GM21825 (cell line): ENCODE results near the gene ZBTB7C.

Experiments
- ATAC-seq: cut with Tn5 transposase; IDR thresholded peaks from one replicate; pipeline ENCODE4 v1.9.1; 2021; ENCODE audit warnings: mild to moderate bottlenecking, moderate library complexity; ENCODE audit not compliant: unreplicated experiment

ZBTB7C gene

DNA sequence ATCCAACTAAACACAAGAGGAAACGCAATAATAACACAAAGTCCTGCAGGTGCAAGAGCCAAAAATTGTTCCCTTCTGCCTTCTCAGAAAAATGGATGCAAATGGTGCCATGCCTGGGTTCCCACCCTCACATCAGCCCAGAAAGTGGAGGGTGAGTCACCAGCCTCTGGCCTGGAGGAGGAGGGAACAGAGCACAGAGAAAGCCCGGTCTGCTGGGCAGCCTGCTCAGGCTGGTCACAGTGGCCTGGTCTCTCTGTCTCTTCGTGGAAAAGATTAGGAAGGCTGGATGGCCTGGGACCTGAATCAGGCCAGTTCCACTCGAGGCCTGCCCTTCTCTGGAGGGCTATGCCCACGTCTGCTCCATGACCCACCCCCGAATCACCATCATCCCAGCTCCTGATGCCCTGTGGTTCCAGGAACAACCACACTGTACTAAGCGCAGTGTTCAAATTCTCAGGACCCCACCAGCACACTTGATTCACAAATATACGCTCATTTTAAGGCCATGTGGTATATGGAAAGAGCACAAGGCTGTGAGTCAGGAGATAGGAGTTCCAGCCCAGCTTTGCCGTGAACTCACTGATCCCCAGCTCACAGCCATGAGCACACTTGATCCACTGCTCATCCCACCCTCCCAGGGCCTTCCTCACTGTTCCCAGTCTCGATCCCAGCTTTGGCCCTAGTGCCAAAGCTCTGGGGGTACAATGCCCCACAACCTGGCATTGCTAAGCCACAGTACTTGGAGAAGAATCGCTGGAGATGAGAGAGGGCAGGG is 82.1 kb downstream of the ZBTB7C start:
- no peak for ATAC-seq

- ATAC-seq = no peak
These were observed 84.0 kb downstream of the ZBTB7C start for GRCh38 chr18:48325115-48325665.

DNA sequence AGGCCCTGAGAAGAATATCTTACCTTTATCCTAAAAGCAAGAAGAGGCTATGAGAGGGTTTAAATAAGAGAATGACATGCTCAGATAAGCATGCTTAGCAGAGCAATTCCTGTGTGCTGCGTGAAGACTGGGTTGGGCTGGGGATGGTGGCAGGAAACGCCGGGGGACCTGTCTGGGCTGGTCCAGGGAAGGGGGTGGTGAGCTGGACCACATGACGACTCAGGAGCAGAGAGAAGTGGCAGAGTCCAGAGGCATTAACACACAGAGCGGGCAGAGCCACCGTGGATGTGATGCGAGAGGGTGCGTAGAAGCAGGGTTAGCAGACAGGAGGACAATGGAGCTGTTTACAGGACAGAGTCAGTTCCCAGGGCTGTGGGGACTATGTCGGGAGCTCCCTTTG is 84.5 kb downstream of the ZBTB7C start:
- no peak for ATAC-seq

DNA sequence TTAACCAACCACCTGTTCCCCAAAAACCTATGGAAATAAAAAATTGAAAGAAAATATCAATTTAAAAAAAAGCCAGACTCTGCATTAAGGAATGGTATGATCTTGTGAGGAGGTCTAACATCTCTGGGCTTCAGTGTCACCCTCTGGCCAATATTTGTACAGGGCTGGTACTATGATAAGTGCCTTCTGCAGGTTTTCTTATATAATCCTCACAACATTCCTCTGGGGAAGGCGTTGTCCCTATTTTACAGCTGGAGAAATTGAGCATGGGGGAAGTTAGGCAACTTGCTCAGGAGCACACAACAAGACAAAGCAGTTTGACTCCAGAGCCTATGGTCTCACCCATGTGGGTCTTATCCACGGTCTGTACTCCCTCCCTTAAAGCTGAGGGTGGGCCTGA is 86.0 kb downstream of the ZBTB7C start:
- no peak for ATAC-seq

DNA sequence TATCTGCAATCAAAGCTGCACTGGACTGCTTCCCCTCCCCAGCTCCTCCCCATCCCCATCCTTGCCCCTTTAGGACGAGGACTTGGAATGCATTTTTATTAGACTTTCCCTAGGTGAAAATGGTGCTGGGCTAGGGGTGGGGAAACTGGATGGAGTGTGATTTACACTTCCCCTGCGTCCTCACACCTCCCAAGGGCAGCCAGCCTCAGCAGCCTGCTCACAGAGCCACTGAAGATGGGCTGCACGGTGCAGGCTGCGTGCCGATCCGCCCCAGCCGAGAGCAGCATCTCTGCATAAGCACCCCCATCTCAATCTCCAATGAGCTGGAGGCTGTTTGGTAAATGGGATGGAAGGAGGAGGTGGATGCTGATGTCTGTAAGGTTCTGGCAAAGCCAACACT is 87.6 kb downstream of the ZBTB7C start:
- ATAC-seq = no peak

- ATAC-seq = no peak
These were observed 88.1 kb downstream of the ZBTB7C start for GRCh38 chr18:48321121-48321520.

GRCh38 chr18:48320639-48320945 is 88.6 kb downstream of the ZBTB7C start:
- no peak for ATAC-seq

DNA sequence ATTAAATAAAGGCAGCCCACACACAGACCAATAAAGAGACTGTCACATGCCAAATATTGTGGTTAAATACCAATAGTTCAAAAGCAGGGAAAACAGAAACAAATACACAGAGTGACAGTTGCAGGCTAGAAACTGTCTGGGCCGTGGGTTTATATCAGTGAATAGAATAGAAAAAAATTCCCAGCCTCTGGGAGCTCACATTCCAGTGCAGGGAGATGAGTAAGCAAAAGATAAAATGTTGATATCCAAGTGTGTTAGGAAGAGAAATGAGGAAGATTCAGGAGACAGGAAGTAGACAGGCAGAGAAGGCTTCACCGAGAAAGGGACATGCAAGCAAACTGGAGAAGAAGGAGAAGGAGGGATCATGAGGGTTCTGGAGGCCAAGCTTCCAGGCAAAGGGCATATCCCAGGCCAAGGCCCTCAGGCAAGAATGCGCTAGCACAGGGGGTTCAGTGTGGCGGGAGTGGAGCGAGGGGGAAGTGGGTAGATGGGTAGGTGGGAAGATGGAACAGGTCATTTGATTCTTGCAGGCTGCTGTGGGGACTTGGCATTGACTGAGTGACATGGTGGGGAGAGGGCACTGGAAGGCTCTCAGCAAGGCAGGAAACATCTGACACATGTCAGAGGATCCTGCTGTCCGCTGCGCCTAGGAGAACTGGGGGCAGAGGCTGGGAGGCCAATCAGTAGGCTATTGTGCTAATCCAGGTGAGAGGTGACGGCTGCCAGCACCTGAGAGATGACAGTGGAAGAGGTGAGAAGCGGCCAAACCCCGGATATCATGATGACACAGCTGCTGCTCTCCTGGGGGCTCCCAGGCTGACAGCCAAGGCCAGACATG is 89.2 kb downstream of the ZBTB7C start:
- ATAC-seq = no peak

DNA sequence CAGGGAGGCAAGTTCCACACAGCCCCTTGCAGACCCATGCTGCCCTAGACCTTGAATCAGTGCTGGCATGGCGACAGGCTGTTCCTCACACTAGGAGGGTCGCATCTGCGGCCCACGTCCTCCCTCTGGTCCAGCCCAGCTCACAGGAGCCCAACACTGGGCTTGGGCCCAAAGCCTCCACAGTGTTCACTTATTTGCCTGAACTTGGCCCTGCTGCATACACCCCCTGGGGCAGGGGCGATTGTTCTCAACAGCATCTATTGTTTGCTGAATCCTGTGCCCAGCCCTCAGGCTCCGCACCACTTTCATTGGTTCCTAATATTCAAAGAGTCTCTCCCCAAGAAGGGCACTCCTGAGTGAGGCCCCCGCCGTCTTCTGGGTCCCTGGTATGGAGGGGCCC is 90.7 kb downstream of the ZBTB7C start:
- no peak for ATAC-seq

GRCh38 chr18:48317781-48318381 is 91.3 kb downstream of the ZBTB7C start:
- no peak for ATAC-seq

- no peak for ATAC-seq
These were observed 93.0 kb downstream of the ZBTB7C start for GRCh38 chr18:48316177-48316576.

DNA sequence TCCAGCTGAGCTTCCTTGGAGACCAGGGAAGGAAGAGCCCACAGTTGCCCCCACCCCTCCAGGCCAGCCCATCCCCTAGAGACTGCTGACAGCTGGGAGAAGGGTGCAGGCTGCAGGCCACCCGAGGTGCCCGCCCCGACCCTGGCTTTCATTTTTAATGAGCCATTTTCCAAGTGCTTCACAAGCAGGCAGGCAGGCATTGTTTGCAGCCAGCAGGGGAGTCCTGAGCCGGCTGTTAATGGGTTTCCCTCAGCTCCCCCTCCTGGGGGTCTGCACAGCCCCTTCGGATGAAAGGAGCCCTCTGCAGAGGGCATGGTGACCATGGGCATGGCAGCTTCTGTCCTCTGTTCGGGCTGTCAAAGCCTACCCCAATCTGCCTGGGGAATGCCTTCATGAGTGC is 94.5 kb downstream of the ZBTB7C start:
- ATAC-seq = no peak

- no peak for ATAC-seq
These were observed 95.4 kb downstream of the ZBTB7C start for GRCh38 chr18:48313792-48314191.

DNA sequence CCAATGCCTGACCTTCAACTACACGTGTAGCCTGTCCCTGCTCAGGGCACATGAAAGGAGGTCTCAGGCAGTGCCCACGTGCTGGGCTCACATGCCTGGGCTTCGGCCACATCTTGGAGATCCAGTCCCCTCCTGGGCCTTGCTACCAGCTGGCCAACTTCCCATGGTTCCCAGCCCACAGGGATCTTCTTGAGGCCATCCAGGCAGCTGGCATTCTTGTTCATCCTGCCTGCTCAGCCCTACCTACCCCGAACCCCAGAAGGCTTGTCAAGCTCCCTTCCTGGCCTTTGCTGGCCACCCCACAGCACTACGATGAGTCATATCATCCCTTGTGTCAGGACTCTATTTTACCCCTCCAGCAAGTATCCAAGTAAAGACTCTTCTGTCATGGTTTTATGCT is 97.1 kb downstream of the ZBTB7C start:
- no peak for ATAC-seq

DNA sequence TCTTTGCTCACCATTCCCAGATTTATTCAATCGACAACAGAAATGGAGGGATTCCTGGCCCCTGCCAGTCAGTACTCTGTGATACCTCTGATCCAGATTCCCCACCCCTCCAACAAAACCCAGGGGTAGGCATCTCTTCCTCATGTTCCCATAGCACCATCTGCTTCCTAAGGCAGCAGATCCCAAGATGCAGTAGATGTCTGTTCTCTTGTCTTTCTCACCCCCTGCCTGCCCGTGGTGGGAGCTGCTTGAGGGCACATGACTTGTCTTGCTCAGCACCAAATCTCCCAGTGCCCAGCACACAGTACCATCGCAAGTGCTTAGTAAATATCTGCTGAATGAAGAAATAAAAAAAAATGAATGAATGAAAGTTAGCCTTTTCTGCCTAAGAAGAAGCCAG is 98.2 kb downstream of the ZBTB7C start:
- ATAC-seq = no peak

DNA sequence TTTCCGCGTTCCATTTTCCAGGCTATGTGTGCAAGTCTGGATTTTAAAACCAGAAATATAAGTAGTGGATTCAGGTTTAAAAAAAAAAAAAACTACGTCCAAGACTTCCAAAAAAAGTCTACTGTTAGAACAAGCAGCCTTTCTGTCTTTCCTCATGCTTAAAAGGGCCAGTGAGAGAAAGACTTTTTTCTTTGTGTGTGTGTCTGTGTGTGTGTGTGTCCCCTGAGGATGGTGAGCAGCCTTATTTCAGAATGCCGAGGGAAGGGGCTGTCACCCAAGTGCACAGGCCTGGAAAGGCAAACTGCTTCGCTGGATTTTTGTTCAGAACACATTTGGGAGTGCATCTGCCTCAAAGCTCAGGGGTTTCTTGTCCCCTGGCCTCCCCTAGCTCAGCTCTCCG is 98.8 kb downstream of the ZBTB7C start:
- ATAC-seq = no peak

DNA sequence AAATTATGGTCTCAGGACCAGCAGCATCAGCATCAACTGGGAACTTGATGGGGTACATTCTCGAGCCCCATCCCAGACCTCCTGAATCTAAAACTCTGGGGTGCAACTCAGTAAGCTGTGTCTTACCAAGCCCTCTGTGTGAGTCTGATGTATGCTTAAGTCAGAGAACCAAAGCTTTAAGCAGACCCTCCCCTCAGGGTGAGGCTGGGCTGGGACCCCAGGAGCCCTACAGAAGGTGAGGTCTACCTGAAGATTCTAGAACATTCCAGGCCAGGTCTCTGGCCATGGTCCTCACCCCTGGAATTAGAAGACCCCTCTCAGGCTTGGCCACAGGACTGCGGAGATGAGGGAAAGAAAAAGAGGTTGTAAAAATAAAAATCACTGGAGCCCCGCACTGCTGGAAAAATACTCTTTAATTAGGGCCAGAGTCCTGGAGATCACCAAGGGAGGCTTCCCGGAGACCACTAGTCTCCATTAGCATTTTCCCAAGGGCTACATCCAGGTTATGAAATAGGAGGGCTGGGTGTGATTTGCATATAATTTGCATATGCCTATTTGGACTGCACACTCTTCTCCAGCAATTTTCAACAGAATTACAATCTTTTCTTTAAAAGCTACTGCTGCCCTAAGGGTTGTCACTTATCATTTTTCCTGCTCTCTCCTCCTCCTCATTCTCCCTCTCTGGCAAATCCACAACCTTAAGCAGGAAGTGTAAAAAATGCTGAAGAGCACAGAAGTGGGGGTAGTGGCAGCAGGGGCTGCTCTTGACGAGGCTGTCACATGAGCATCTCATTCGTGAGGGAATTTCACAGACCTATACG is 100.2 kb downstream of the ZBTB7C start:
- ATAC-seq = no peak

DNA sequence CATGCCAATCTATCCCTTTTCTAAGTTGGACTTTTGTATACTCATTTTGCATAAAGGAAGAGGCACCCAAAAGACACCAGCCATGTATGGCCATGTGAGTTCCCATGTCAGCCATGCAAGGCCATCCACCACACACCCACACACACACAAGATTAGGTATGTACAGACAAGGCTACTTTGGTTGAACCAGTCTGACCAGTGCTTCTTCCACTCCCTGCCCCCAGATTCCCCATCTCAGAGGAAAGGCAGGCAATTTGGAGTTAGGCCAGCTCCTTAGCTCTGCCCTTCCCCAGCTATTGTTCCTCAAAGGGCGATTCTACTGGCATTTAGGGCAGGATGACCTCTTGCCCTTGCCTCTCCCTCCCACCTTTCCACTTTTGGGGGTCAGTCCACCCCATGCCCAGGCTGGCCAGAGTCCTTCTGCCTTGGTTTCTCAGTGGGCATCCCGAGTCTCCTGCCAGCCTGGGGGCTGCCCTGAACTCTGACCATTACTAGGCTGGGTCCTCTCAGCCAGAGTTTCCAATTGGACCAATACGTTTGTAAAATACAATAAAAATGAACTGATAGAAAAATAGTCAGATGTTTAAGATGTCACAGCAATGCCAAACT is 101.1 kb downstream of the ZBTB7C start:
- no peak for ATAC-seq

DNA sequence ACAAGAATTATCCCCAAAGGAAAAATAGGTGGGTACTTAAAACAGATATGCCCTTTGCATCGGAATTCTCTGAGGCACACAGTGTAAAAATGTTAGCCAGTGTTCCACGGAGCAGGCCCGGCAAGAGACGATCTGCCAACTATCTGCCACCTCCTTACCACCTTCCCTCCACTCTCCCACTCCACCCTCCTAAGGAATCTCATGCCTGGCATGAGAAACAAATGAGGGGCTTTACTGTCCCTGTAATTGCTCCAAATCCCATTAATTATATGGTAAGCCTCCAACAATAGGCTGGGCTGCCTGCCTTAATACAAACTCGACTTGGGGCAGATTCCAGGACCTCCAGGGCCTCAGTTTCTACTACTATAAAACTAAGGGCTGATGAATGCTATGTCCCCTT is 102.3 kb downstream of the ZBTB7C start:
- ATAC-seq = no peak

GRCh38 chr18:48304906-48305693 is 104.1 kb downstream of the ZBTB7C start:
- no peak for ATAC-seq
